HEK293 (cell line): ENCODE results near the gene STRN4.
A peak's percentile ranks its signal among the peaks of the same experiment; 100 is the strongest.

Source experiments
- CTCF ChIA-PET: fragments of 350-600 bp; formaldehyde crosslinking; extraction: SDS; loops from one replicate; lab custom pipeline; 2021; ENCODE audit warnings: antibody characterized with exemption; lab: Yijun Ruan, JAX
- POLR2A ChIA-PET: fragments of 300-600 bp; formaldehyde crosslinking; extraction: SDS; loops from one replicate; lab custom pipeline; 2020; ENCODE audit warnings: antibody characterized with exemption, inconsistent platforms; lab: Yijun Ruan, JAX
- H3K27ac ChIP-seq: fragments of 200-500 bp; sonication (Bioruptor generic); 2 replicates; pipeline ENCODE4 v1.5.1; 2014; ENCODE audit warnings: low read depth, low read length, control low read depth, inconsistent platforms; ENCODE audit errors: extremely low read depth
- H3K36me3 ChIP-seq, 2 experiments: fragments of 200-500 bp in 1 of 2; sonication (Bioruptor generic) in 1 of 2; 1 replicate in 1 of 2; 2 replicates in 1 of 2; pipeline ENCODE4 v1.5.1; 2014 to 2017; ENCODE audit warnings: inconsistent platforms in 2 of 2, low read length in 2 of 2; ENCODE audit not compliant: control insufficient read depth in 2 of 2, insufficient read depth in 1 of 2
- H3K4me1 ChIP-seq: fragments of 200-500 bp; sonication (Bioruptor generic); 2 replicates; pipeline ENCODE4 v1.5.1; 2014; ENCODE audit warnings: mild to moderate bottlenecking, low read length, inconsistent platforms; ENCODE audit not compliant: control insufficient read depth, insufficient read depth
- H3K4me3 ChIP-seq: 2 replicates; pipeline ENCODE4 v1.5.1; 2011; ENCODE audit warnings: low read depth, mild to moderate bottlenecking, control low read depth, low read length, moderate library complexity
- H3K9me3 ChIP-seq: fragments of 200-500 bp; sonication (Bioruptor generic); 2 replicates; pipeline ENCODE4 v1.5.1; 2014; ENCODE audit warnings: low read depth, low read length, inconsistent platforms; ENCODE audit not compliant: control insufficient read depth, insufficient read depth
- GLI4 ChIP-seq: fragments of 450-650 bp; formaldehyde crosslinking; IDR thresholded peaks from 2 replicates; pipeline ENCODE4 v1.5.1; 2016; ENCODE audit warnings: missing biosample characterization, missing genetic modification characterization
- HOXD13 ChIP-seq: sonication (generic); formaldehyde crosslinking; IDR thresholded peaks from 2 replicates; pipeline ENCODE4 v1.8.0; 2022; ENCODE audit warnings: missing genetic modification reagents, borderline replicate concordance
- KLF1 ChIP-seq: fragments of 450-650 bp; formaldehyde crosslinking; IDR thresholded peaks from 2 replicates; pipeline ENCODE4 v1.5.1; 2016; ENCODE audit warnings: missing biosample characterization, missing genetic modification characterization
- OVOL3 ChIP-seq: fragments of 450-650 bp; formaldehyde crosslinking; IDR thresholded peaks from 2 replicates; pipeline ENCODE4 v1.5.1; 2016; ENCODE audit warnings: missing biosample characterization, missing genetic modification characterization
- PRDM1 ChIP-seq: fragments of 450-650 bp; formaldehyde crosslinking; IDR thresholded peaks from 2 replicates; pipeline ENCODE4; 2016; ENCODE audit warnings: missing biosample characterization, missing genetic modification characterization
- SCRT2 ChIP-seq: fragments of 450-650 bp; formaldehyde crosslinking; IDR thresholded peaks from 2 replicates; pipeline ENCODE4 v1.5.1; 2016; ENCODE audit warnings: missing biosample characterization, missing genetic modification characterization
- ZFHX2 ChIP-seq: fragments of 450-650 bp; formaldehyde crosslinking; conservative IDR thresholded peaks from 2 replicates; pipeline ENCODE4 v1.5.1; 2016; ENCODE audit warnings: missing biosample characterization, missing genetic modification characterization
- ZFP3 ChIP-seq: fragments of 450-650 bp; formaldehyde crosslinking; IDR thresholded peaks from 2 replicates; pipeline ENCODE4 v1.5.1; 2016; ENCODE audit warnings: low read depth, missing biosample characterization, missing genetic modification characterization
- ZNF10 ChIP-seq: fragments of 450-650 bp; formaldehyde crosslinking; IDR thresholded peaks from 2 replicates; pipeline ENCODE4 v1.5.1; 2017; ENCODE audit warnings: missing biosample characterization, missing genetic modification characterization
- ZNF112 ChIP-seq: fragments of 450-650 bp; formaldehyde crosslinking; IDR thresholded peaks from 2 replicates; pipeline ENCODE4 v1.5.0; 2017; ENCODE audit warnings: missing biosample characterization, missing genetic modification characterization
- ZNF132 ChIP-seq: fragments of 450-650 bp; formaldehyde crosslinking; IDR thresholded peaks from 2 replicates; pipeline ENCODE4 v1.5.1; 2017; ENCODE audit warnings: missing biosample characterization, missing genetic modification characterization, borderline replicate concordance
- ZNF155 ChIP-seq: fragments of 450-650 bp; formaldehyde crosslinking; IDR thresholded peaks from 2 replicates; pipeline ENCODE4 v1.5.1; 2016; ENCODE audit warnings: missing biosample characterization, missing genetic modification characterization
- ZNF157 ChIP-seq: fragments of 450-650 bp; formaldehyde crosslinking; IDR thresholded peaks from 2 replicates; pipeline ENCODE4 v1.5.1; 2016; ENCODE audit warnings: missing biosample characterization, missing genetic modification characterization
- ZNF292 ChIP-seq: fragments of 450-650 bp; formaldehyde crosslinking; IDR thresholded peaks from 2 replicates; pipeline ENCODE4 v1.5.1; 2016; ENCODE audit warnings: low read depth, missing biosample characterization, missing genetic modification characterization, borderline replicate concordance
- ZNF335 ChIP-seq: fragments of 450-650 bp; formaldehyde crosslinking; conservative IDR thresholded peaks from 2 replicates; pipeline ENCODE4 v1.5.1; 2016; ENCODE audit warnings: missing biosample characterization, missing genetic modification characterization
- ZNF354C ChIP-seq: fragments of 450-650 bp; formaldehyde crosslinking; IDR thresholded peaks from 2 replicates; pipeline ENCODE4 v1.5.1; 2016; ENCODE audit warnings: missing biosample characterization, missing genetic modification characterization, low read depth, borderline replicate concordance
- ZNF501 ChIP-seq: fragments of 450-650 bp; formaldehyde crosslinking; IDR thresholded peaks from 2 replicates; pipeline ENCODE4 v1.5.1; 2016; ENCODE audit warnings: missing biosample characterization, missing genetic modification characterization
- ZNF747 ChIP-seq: fragments of 450-650 bp; formaldehyde crosslinking; IDR thresholded peaks from 2 replicates; pipeline ENCODE4 v1.5.1; 2016; ENCODE audit warnings: missing biosample characterization, missing genetic modification characterization
- ZSCAN30 ChIP-seq: fragments of 450-650 bp; IDR thresholded peaks from 2 replicates; pipeline ENCODE4 v1.5.1; 2018; ENCODE audit warnings: missing biosample characterization, mild to moderate bottlenecking, missing genetic modification characterization, moderate library complexity
- TF ChIP-seq, protein P1 (sequence below): fragments of 450-650 bp; formaldehyde crosslinking; IDR thresholded peaks from 2 replicates; pipeline ENCODE4 v1.5.1; 2016; ENCODE audit warnings: missing biosample characterization, missing genetic modification characterization
- TF ChIP-seq, protein P2 (sequence below): fragments of 450-650 bp; formaldehyde crosslinking; IDR thresholded peaks from 2 replicates; pipeline ENCODE4 v1.5.1; 2016; ENCODE audit warnings: missing biosample characterization, missing genetic modification characterization
- TF ChIP-seq, protein P3 (sequence below): fragments of 450-650 bp; formaldehyde crosslinking; optimal IDR thresholded peaks from 2 replicates; pipeline ENCODE3; 2016; ENCODE audit warnings: missing biosample characterization, mild to moderate bottlenecking, missing genetic modification characterization
- TF ChIP-seq, protein P4 (sequence below): fragments of 450-650 bp; formaldehyde crosslinking; IDR thresholded peaks from 2 replicates; pipeline ENCODE4 v1.5.1; 2016; ENCODE audit warnings: missing biosample characterization, missing genetic modification characterization, borderline replicate concordance
- TF ChIP-seq, protein P5 (sequence below): fragments of 450-650 bp; formaldehyde crosslinking; IDR thresholded peaks from 2 replicates; pipeline ENCODE4; 2016; ENCODE audit warnings: missing biosample characterization, missing genetic modification characterization

The STRN4 gene, protein sequence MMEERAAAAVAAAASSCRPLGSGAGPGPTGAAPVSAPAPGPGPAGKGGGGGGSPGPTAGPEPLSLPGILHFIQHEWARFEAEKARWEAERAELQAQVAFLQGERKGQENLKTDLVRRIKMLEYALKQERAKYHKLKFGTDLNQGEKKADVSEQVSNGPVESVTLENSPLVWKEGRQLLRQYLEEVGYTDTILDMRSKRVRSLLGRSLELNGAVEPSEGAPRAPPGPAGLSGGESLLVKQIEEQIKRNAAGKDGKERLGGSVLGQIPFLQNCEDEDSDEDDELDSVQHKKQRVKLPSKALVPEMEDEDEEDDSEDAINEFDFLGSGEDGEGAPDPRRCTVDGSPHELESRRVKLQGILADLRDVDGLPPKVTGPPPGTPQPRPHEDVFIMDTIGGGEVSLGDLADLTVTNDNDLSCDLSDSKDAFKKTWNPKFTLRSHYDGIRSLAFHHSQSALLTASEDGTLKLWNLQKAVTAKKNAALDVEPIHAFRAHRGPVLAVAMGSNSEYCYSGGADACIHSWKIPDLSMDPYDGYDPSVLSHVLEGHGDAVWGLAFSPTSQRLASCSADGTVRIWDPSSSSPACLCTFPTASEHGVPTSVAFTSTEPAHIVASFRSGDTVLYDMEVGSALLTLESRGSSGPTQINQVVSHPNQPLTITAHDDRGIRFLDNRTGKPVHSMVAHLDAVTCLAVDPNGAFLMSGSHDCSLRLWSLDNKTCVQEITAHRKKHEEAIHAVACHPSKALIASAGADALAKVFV

DNA sequence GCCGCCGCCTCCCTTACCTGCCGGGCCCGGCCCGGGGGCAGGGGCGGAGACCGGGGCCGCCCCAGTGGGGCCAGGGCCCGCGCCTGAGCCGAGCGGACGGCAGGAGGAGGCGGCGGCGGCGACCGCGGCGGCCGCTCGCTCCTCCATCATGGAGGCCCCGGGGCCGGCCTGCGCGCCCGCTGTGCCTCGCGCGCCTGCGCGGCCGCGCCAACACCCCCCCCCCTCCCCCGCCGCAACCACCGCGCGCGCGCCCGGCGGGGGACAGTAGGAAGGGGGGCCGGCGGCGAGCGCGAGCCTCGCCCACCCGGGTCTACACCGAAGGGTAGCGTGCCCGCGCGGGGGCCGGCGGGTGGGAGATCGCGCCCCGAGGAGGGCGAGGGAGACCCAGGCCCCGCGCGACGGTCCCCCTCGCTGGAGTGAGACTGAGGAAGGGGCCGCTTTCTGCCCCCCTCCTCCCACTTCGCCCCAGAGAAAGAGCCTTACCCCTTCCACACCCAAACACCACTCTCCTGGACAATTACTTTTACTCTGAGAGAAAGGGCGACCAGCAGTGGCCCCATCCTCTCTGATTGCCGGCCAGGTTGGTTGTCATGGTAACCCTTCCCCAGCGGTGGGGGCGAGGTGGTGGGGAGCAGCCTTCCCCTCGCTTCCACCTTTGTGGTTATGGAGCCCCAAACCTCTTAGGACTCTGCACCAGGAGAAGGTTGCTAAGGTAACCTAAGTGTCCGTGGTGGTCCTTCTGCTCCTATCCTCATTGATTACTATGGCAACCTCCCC, at the start of gene STRN4:
Gene STRN4, minus strand, starts transcription at position 170 of the 777 bp plus-strand sequence. Its CDS starts 20 bp downstream, at position 150.
- ChIA-PET CTCF (interaction anchor here (0.7 kb wide), 1 partner anchor 60 kb away, joined by 4 read pairs; no protein-coding TSS in a partner anchor), POLR2A (interaction anchor here (1.6 to 2.2 kb wide), 3 partner anchors 42 to 146 kb away, joined by 5 to 6 read pairs (median 5); partner anchors contain the start of genes AP2S1, CALM3 and SLC1A5)
- Histone ChIP-seq H3K27ac (peak within 1 kb of the TSS; percentile 99), H3K36me3 (peaks cover 31 to 35% of the 10 kb centered on the region in 2 experiments; a peak in 2 of 3 replicates), H3K4me3 (peak within 1 kb of the TSS; percentile 70), H3K4me1 (peaks cover 6% of the 10 kb centered on the region), H3K9me3 (no peaks in the 10 kb centered on the region)
- TF ChIP-seq PRDM1 (tag by site-specific recombination): peak; percentile 88
- 0 out of 2 replicates have a peak, but pooled peaks have one; percentile 13 for TF ChIP-seq ZSCAN30
- TF ChIP-seq GLI4 (tag by site-specific recombination): no peak
- no peak for TF ChIP-seq ZNF112 (tag by site-specific recombination)
- no peak for TF ChIP-seq ZNF155 (tag by site-specific recombination)
- TF ChIP-seq, protein P1, sequence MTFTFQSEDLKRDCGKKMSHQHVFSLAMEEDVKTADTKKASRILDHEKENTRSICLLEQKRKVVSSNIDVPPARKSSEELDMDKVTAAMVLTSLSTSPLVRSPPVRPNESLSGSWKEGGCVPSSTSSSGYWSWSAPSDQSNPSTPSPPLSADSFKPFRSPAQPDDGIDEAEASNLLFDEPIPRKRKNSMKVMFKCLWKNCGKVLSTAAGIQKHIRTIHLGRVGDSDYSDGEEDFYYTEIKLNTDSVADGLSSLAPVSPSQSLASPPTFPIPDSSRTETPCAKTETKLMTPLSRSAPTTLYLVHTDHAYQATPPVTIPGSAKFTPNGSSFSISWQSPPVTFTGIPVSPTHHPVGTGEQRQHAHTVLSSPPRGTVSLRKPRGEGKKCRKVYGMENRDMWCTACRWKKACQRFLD: no peak
- no peak for TF ChIP-seq ZNF157 (tag by site-specific recombination)
- TF ChIP-seq, protein P2, sequence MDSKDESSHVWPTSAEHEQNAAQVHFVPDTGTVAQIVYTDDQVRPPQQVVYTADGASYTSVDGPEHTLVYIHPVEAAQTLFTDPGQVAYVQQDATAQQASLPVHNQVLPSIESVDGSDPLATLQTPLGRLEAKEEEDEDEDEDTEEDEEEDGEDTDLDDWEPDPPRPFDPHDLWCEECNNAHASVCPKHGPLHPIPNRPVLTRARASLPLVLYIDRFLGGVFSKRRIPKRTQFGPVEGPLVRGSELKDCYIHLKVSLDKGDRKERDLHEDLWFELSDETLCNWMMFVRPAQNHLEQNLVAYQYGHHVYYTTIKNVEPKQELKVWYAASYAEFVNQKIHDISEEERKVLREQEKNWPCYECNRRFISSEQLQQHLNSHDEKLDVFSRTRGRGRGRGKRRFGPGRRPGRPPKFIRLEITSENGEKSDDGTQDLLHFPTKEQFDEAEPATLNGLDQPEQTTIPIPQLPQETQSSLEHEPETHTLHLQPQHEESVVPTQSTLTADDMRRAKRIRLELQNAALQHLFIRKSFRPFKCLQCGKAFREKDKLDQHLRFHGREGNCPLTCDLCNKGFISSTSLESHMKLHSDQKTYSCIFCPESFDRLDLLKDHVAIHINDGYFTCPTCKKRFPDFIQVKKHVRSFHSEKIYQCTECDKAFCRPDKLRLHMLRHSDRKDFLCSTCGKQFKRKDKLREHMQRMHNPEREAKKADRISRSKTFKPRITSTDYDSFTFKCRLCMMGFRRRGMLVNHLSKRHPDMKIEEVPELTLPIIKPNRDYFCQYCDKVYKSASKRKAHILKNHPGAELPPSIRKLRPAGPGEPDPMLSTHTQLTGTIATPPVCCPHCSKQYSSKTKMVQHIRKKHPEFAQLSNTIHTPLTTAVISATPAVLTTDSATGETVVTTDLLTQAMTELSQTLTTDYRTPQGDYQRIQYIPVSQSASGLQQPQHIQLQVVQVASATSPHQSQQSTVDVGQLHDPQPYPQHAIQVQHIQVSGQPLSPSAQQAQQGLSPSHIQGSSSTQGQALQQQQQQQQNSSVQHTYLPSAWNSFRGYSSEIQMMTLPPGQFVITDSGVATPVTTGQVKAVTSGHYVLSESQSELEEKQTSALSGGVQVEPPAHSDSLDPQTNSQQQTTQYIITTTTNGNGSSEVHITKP (tag by site-specific recombination): peak; percentile 77
- no peak for TF ChIP-seq ZNF747 (tag by site-specific recombination)
- TF ChIP-seq HOXD13 (CRISPR knock-in tag): no peak
- no peak for TF ChIP-seq ZNF132 (tag by site-specific recombination)
- TF ChIP-seq KLF1 (tag by site-specific recombination): peak; percentile 12; the same call in 1 of the 2 replicates
- TF ChIP-seq, protein P3, sequence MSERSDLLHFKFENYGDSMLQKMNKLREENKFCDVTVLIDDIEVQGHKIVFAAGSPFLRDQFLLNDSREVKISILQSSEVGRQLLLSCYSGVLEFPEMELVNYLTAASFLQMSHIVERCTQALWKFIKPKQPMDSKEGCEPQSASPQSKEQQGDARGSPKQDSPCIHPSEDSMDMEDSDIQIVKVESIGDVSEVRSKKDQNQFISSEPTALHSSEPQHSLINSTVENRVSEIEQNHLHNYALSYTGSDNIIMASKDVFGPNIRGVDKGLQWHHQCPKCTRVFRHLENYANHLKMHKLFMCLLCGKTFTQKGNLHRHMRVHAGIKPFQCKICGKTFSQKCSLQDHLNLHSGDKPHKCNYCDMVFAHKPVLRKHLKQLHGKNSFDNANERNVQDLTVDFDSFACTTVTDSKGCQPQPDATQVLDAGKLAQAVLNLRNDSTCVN (tag by site-specific recombination): peak; percentile 52
- peak; percentile 63; the same call in 1 of the 2 replicates for TF ChIP-seq ZNF335 (tag by site-specific recombination)
- TF ChIP-seq ZNF292: no peak
- no peak for TF ChIP-seq ZNF10
- TF ChIP-seq SCRT2: no peak
- TF ChIP-seq ZNF354C (tag by site-specific recombination): no peak
- no peak for TF ChIP-seq ZFP3
- TF ChIP-seq OVOL3 (tag by site-specific recombination): no peak
- peak; percentile 53 for TF ChIP-seq ZFHX2 (tag by site-specific recombination)
- TF ChIP-seq, protein P4, sequence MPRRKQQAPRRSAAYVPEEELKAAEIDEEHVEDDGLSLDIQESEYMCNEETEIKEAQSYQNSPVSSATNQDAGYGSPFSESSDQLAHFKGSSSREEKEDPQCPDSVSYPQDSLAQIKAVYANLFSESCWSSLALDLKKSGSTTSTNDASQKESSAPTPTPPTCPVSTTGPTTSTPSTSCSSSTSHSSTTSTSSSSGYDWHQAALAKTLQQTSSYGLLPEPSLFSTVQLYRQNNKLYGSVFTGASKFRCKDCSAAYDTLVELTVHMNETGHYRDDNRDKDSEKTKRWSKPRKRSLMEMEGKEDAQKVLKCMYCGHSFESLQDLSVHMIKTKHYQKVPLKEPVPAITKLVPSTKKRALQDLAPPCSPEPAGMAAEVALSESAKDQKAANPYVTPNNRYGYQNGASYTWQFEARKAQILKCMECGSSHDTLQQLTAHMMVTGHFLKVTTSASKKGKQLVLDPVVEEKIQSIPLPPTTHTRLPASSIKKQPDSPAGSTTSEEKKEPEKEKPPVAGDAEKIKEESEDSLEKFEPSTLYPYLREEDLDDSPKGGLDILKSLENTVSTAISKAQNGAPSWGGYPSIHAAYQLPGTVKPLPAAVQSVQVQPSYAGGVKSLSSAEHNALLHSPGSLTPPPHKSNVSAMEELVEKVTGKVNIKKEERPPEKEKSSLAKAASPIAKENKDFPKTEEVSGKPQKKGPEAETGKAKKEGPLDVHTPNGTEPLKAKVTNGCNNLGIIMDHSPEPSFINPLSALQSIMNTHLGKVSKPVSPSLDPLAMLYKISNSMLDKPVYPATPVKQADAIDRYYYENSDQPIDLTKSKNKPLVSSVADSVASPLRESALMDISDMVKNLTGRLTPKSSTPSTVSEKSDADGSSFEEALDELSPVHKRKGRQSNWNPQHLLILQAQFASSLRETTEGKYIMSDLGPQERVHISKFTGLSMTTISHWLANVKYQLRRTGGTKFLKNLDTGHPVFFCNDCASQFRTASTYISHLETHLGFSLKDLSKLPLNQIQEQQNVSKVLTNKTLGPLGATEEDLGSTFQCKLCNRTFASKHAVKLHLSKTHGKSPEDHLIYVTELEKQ: no peak
- TF ChIP-seq, protein P5, sequence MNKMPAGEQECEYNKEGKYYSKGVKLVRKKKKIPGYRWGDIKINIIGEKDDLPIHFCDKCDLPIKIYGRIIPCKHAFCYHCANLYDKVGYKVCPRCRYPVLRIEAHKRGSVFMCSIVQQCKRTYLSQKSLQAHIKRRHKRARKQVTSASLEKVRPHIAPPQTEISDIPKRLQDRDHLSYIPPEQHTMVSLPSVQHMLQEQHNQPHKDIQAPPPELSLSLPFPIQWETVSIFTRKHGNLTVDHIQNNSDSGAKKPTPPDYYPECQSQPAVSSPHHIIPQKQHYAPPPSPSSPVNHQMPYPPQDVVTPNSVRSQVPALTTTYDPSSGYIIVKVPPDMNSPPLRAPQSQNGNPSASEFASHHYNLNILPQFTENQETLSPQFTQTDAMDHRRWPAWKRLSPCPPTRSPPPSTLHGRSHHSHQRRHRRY (tag by site-specific recombination): no peak
- 0 out of 2 replicates have a peak, but pooled peaks have one; percentile 40 for TF ChIP-seq ZNF501 (tag by site-specific recombination)
